Stimulated activated CD4-positive, alpha-beta T cell treated with anti-CD3 and anti-CD28 coated beads, Interleukin-1b, Interleukin-23, amount 100 ng/mL, for 1 hour (primary cell): ENCODE results near the gene CGN.

Experiments used
- DNase-seq, 2 donors: peaks; one replicate each; pipeline ENCODE4 v3.0.0-alpha.2; 2020; ENCODE audit warnings: low read depth in 2 of 2

The CGN gene, protein sequence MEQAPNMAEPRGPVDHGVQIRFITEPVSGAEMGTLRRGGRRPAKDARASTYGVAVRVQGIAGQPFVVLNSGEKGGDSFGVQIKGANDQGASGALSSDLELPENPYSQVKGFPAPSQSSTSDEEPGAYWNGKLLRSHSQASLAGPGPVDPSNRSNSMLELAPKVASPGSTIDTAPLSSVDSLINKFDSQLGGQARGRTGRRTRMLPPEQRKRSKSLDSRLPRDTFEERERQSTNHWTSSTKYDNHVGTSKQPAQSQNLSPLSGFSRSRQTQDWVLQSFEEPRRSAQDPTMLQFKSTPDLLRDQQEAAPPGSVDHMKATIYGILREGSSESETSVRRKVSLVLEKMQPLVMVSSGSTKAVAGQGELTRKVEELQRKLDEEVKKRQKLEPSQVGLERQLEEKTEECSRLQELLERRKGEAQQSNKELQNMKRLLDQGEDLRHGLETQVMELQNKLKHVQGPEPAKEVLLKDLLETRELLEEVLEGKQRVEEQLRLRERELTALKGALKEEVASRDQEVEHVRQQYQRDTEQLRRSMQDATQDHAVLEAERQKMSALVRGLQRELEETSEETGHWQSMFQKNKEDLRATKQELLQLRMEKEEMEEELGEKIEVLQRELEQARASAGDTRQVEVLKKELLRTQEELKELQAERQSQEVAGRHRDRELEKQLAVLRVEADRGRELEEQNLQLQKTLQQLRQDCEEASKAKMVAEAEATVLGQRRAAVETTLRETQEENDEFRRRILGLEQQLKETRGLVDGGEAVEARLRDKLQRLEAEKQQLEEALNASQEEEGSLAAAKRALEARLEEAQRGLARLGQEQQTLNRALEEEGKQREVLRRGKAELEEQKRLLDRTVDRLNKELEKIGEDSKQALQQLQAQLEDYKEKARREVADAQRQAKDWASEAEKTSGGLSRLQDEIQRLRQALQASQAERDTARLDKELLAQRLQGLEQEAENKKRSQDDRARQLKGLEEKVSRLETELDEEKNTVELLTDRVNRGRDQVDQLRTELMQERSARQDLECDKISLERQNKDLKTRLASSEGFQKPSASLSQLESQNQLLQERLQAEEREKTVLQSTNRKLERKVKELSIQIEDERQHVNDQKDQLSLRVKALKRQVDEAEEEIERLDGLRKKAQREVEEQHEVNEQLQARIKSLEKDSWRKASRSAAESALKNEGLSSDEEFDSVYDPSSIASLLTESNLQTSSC

GRCh38 chr1:151510957-151511635, at the start of gene CGN:
Gene CGN (plus strand): TSS chr1:151511387. CDS start chr1:151518520, 7,133 bp downstream.
- peak; percentile 66 to 70 for DNase-seq

DNA sequence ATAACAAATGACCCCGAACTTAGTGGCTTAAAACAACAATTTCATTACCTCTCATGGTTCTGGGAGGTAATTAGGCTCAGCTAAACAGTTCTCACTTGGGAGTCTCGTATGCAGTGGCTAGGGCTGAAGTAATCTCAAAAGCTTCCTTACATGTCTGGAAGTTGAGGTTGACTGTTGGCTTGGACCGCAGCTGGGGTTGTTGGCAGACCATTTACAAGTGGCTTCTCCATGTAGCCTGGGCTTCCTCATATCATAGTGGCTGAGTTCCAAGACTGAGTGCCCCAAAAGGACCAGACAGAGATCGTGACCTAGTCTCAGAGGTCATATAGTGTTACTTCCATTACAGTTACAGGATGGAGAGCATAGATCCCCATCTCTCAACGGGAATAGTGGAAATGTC, 49.5 kb upstream of the CGN start:
- no peak for DNase-seq

GRCh38 chr1:151465026-151465425, 46.2 kb upstream of the CGN start:
- DNase-seq = no peak

GRCh38 chr1:151472856-151473731, 38.1 kb upstream of the CGN start:
- DNase-seq = no peak

- DNase-seq = no peak
Observed at GRCh38 chr1:151474745-151475144, 36.4 kb upstream of the CGN start.

DNA sequence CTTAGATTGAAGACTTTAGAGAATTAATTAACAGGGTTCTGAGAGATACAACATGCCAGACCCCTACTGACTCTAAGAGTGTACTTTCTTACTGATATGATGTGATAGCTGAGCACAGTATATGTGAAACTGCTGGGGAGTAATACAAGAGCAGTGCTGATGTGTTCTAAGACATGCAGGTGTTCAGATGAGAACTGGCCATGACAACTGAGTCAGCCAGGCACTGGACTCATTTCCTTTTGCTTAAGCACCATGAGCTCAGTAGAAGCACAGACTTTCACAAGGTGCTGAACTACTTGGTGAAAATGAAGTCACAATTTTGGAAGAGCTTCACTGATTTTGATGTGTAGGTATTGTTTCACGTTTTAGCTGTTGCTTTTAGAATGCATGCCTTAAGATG, 36.0 kb upstream of the CGN start:
- DNase-seq = no peak

GRCh38 chr1:151476083-151476482, 35.1 kb upstream of the CGN start:
- no peak for DNase-seq

DNA sequence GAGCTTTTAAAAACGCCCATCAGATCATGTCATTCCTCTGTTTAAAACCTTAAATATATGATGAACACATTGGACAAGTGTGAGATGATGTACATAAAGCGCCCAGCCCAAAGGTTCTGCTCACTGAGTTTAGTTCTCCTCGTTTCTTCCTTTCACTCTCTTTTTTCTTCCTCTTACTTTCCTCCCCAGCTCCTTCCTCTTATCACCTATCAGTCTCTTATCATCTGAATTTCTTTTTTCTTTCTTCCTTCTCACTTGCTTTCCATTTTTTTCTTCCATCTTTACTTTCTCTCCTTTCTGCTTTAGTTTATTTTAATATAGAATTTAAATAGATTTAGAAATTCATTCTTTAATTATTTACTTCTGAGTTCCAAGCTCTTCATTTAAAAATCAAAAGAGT, 34.1 kb upstream of the CGN start:
- DNase-seq = no peak

DNA sequence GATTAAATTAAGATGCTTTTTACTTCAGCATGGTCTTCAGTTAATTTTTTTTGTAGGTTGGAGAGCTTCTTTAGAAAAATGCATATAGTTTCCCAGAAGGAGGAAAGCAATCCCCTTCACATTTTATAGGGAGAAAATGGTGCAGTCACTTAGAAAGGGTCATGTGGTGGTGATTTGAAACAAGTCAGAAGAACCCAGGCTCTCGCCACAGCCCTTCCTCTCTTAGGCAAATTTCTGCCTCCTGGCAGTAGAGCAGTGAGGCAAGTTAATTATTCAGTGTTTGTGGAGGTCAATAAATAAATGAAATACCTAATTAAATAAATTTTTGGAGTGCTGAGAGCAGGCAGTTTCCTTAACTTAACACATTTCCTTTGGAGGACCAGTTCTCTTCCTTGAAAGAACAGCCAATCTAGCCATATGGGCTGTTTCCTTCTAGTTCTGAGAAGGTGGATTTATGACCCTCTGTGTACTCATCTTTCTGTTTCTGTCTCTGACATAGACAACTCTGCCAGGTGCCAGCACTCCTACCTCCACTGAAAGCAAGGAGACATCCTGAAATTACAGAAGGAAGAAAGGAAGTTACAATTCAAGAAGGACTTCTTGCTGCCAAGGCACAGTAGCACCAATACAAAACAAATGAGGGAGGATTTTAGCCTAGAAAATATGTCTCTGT, 32.9 kb upstream of the CGN start:
- no peak for DNase-seq

DNA sequence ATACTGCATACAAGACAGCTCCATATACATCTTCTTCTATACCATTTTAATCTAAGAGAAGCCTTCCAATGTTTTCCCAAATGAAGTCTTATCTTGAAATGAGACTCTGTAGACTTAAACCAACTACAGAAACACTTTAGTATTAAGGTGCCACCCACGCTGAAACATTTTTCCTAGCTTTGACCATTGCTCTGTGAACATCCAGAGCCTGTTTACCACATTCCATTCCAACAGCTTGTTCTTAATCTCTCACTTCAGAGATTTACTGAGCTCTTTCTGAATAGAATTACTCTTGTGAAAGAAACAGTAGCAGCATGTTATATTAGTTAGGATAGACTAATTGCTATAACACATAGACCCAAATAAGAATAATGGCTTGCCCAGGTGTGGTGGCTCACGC, 32.3 kb upstream of the CGN start:
- DNase-seq = no peak

DNA sequence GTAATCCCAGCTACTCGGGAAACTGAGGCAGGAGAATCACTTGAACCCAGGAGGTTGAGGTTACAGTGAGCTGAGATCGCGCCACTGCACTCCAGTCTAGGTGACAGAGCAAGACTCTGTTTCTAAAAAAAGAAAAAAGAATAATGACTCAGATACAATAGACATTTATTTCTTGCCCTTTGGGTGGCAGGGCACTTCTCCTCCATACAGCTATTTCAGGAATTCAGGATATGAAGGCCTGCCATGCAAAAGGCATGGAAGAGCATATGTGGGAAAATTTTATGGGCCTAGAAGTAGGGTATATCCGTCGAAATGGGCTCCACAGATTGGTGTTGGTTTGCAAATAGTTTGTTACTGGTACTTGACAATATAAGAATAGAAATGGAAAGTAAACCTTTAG, 31.7 kb upstream of the CGN start:
- no peak for DNase-seq

GRCh38 chr1:151482017-151482416, 29.2 kb upstream of the CGN start:
- DNase-seq = no peak

GRCh38 chr1:151485685-151486255, 25.4 kb upstream of the CGN start:
- no peak for DNase-seq

- DNase-seq = no peak
Observed at GRCh38 chr1:151486557-151486956, 24.6 kb upstream of the CGN start.

DNA sequence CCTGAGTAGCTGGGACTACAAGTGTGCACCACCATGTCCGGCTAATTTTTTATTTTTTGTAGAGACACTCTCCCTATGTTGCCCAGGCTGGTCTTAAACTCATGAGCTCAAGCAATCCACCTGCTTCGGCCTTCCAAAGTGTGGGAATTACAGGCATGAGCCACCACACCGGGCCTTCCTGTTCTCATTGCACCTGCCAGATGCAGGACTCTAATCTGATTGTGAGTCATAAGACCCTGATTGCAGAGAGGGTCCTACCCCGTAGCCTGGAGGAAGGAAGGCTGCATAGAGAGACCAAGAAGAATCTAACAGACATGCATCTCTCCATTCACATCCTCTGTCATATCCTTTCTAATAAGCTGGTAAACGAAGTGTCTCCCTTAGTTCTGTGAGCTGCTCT, 19.5 kb upstream of the CGN start:
- DNase-seq = no peak

DNA sequence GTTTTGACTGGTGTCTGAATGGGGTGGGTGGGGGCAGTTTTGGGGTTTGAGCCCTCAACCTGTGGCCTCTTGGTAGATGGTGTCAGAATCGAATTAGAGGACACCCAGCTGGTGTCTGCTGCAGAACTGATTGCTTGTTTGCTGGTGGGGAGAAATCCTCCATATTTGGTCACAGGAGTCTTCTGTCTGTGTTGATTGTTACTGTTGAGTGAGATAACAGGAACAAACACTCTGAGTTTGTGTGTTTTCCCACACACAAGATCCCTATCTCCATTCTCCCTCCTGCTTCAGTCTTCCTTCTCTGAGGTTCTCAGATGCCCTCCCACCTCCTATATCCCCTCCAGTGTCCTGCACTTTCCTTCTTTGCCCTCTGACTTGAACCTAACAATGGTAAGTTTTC, 19.1 kb upstream of the CGN start:
- no peak for DNase-seq

GRCh38 chr1:151493042-151493441, 18.1 kb upstream of the CGN start:
- DNase-seq = no peak

DNA sequence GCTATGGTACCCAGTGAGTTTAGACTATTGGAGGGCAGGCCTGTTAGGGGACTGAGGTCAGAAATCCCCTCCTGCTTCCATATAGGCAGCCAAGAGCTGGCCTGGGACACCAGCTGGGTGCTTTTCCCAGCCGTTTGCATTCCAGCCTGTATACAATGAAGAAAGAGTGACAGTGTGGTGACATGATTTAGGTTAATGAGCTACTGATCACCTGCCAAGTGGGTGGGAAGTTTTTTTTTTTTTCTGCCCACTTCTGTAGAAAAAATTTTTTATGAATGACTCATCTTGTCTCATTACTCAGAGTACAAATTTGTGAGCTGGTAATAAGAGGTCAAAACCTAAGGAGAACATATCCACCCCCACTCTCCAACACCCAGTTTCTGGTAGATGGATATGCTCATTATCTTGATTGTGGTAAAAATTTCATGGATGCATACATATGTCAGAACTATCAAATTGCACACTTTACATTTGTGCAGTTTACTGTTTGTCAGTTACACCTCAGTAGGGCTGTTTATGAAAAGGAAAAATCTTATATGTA, 16.4 kb upstream of the CGN start:
- DNase-seq = no peak

DNA sequence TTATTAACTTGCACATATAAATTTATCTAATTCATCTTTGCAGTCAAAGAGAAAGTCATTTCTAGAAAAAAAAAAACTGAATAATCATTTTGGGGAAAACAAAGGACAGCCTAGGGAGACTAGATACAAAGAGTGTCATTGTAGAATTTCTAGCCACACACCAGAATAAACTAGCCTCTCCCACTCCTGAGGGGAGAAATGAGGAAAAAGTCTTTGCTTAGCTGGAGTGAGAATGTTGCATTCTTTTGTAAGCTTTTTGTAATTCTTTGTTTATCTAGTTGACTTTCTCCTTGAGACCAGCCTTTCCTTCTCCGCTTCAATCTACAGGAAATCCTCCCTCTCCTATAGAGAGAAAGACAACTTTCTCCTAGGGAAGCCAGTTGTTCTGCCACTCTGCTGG, 15.9 kb upstream of the CGN start:
- no peak for DNase-seq

GRCh38 chr1:151499365-151499764, 11.8 kb upstream of the CGN start:
- DNase-seq = no peak
